ENCODE results near the gene HHAT.

Gene HHAT

DNA sequence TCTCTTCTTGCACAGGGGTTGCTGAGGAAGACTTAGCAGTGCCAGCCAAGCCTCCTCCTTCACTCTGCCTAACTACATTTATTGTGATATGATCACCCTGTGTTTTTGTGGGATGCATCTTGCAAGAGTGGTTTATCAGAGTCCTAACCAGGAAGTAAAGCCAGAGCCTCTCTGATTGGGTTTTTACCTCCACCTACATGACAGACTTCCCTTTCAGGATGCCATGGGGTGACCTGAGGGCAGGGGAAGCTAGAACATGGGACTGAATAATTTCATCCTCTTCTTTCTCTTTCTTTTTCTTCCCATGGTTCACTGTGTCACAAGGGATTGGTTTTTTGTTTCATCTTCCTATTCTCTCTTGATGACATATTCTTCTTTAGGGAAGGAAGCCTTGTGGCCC, 146.6 kb downstream of the HHAT start:
- Histone ChIP-seq H3K27me3 (ENCODE audit: insufficient read depth, low read length, poor library complexity) (no peaks in the 10 kb centered on the region), H3K9me3 (ENCODE audit: insufficient read depth, low read length, severe bottlenecking) (no peaks in the 10 kb centered on the region), H4K20me1 (ENCODE audit: insufficient read depth, low read length) (no peaks in the 10 kb centered on the region), H3K36me3 (ENCODE audit: insufficient read depth, low read length) (no peaks in the 10 kb centered on the region), H2AFZ (ENCODE audit: low read depth, low read length) (no peak overlapping the region), H3K9ac (ENCODE audit: low read depth, low read length) (no peak overlapping the region), H3K4me1 (ENCODE audit: insufficient read depth, low read length) (no peaks in the 10 kb centered on the region), H3K4me3 (ENCODE audit: low read depth in 1 of 2, low read length in 2 of 2) (no peak overlapping the region), H3K79me2 (ENCODE audit: insufficient read depth, low read length) (no peaks in the 10 kb centered on the region), H3K27ac (ENCODE audit: low read length) (no peak overlapping the region), H3K4me2 (ENCODE audit: insufficient read depth, low read length) (no peak overlapping the region)
- no peak for DNase-seq
- ATAC-seq (ENCODE audit: insufficient read depth, low read depth): no peak
- TF ChIP-seq, protein P1, sequence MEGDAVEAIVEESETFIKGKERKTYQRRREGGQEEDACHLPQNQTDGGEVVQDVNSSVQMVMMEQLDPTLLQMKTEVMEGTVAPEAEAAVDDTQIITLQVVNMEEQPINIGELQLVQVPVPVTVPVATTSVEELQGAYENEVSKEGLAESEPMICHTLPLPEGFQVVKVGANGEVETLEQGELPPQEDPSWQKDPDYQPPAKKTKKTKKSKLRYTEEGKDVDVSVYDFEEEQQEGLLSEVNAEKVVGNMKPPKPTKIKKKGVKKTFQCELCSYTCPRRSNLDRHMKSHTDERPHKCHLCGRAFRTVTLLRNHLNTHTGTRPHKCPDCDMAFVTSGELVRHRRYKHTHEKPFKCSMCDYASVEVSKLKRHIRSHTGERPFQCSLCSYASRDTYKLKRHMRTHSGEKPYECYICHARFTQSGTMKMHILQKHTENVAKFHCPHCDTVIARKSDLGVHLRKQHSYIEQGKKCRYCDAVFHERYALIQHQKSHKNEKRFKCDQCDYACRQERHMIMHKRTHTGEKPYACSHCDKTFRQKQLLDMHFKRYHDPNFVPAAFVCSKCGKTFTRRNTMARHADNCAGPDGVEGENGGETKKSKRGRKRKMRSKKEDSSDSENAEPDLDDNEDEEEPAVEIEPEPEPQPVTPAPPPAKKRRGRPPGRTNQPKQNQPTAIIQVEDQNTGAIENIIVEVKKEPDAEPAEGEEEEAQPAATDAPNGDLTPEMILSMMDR (IDR thresholded peaks at IDR 0.05; ENCODE audit: borderline replicate concordance, extremely low read depth, low read length, poor library complexity, severe bottlenecking): no peak
- TF ChIP-seq EZH2 (IDR thresholded peaks at IDR 0.05; ENCODE audit: borderline replicate concordance, low read depth, low read length, severe bottlenecking): no peak

DNA sequence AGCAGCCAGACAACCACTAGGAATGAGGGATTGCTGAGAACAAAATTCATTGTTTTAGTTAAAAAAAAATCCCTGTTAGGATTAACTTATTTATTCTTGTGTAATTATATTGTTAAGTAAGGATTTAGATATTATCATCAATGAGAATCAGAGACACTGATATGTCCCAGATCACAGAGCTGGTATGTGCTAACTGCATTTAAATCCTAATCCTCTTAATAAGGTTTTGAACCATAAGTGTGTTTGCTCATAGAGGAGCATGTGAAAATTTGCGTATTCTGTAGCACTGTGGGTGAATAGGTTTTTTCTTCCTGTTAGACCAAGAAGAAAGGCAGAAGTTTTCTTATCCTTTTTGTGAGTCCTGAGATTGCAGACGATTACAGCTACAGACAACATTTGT, 147.1 kb downstream of the HHAT start:
- Histone ChIP-seq H3K9ac (ENCODE audit: low read depth, low read length) (no peak overlapping the region), H2AFZ (ENCODE audit: low read depth, low read length) (no peak overlapping the region), H3K4me1 (ENCODE audit: insufficient read depth, low read length) (no peaks in the 10 kb centered on the region), H3K4me2 (ENCODE audit: insufficient read depth, low read length) (no peak overlapping the region), H3K79me2 (ENCODE audit: insufficient read depth, low read length) (no peaks in the 10 kb centered on the region), H3K27me3 (ENCODE audit: insufficient read depth, low read length, poor library complexity) (no peaks in the 10 kb centered on the region), H3K9me3 (ENCODE audit: insufficient read depth, low read length, severe bottlenecking) (no peaks in the 10 kb centered on the region), H3K4me3 (ENCODE audit: low read depth in 1 of 2, low read length in 2 of 2) (no peak overlapping the region), H3K36me3 (ENCODE audit: insufficient read depth, low read length) (no peaks in the 10 kb centered on the region), H4K20me1 (ENCODE audit: insufficient read depth, low read length) (no peaks in the 10 kb centered on the region), H3K27ac (ENCODE audit: low read length) (no peak overlapping the region)
- no peak for ATAC-seq (ENCODE audit: insufficient read depth, low read depth)
- no peak for DNase-seq
- TF ChIP-seq EZH2 (IDR thresholded peaks at IDR 0.05; ENCODE audit: borderline replicate concordance, low read depth, low read length, severe bottlenecking): no peak
- TF ChIP-seq, protein P1 (IDR thresholded peaks at IDR 0.05; ENCODE audit: borderline replicate concordance, extremely low read depth, low read length, poor library complexity, severe bottlenecking): no peak

DNA sequence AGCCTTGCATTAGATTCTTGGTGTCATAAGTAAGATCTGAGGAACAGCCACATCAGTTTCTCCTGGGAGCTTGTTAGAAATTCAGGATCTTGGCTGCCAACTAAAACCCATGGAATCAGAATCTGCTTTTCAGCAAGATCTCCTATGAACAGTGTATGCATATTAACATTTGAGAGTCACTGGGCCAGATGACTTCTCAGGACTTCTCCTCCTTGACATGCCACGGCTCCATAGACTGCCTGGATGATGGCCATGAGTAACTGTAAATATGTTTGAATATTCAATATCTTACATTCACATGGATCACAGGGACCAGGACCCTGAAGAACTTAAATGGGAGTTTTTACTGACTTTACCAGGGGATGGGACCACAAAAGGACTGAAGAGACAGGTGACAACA, 148.0 kb downstream of the HHAT start:
- no peaks in the 10 kb centered on the region for H3K4me1 ChIP-seq (ENCODE audit: insufficient read depth, low read length)
- no peak overlapping the region for H3K9ac ChIP-seq (ENCODE audit: low read depth, low read length)
- no peaks in the 10 kb centered on the region for H3K9me3 ChIP-seq (ENCODE audit: insufficient read depth, low read length, severe bottlenecking)
- H3K27me3 ChIP-seq (ENCODE audit: insufficient read depth, low read length, poor library complexity): no peaks in the 10 kb centered on the region
- ATAC-seq (ENCODE audit: insufficient read depth, low read depth): no peak
- no peak overlapping the region for H3K27ac ChIP-seq (ENCODE audit: low read length)
- TF ChIP-seq, protein P1 (IDR thresholded peaks at IDR 0.05; ENCODE audit: borderline replicate concordance, extremely low read depth, low read length, poor library complexity, severe bottlenecking): no peak
- TF ChIP-seq EZH2 (IDR thresholded peaks at IDR 0.05; ENCODE audit: borderline replicate concordance, low read depth, low read length, severe bottlenecking): no peak
- no peaks in the 10 kb centered on the region for H4K20me1 ChIP-seq (ENCODE audit: insufficient read depth, low read length)
- no peak for DNase-seq
- no peak overlapping the region for H2AFZ ChIP-seq (ENCODE audit: low read depth, low read length)
- no peak overlapping the region for H3K4me2 ChIP-seq (ENCODE audit: insufficient read depth, low read length)
- no peak overlapping the region for H3K4me3 ChIP-seq (ENCODE audit: low read depth in 1 of 2, low read length in 2 of 2)
- H3K36me3 ChIP-seq (ENCODE audit: insufficient read depth, low read length): no peaks in the 10 kb centered on the region
- no peaks in the 10 kb centered on the region for H3K79me2 ChIP-seq (ENCODE audit: insufficient read depth, low read length)
